Endometrial microvascular endothelial cells (primary cell): ENCODE results near the gene DAZAP1. TPM values are rescaled to one million over a fixed set of nuclear protein-coding genes. Genes with fewer than 3 reads are reported as not detected.

ENCODE experiments used
- in situ Hi-C: cut with HindIII; loops from 2 replicates; pipeline ENCODE4 v1.10.0; 2017; ENCODE audit warnings: low sequenced_read_pairs, low pct_unique_long_range_greater_than_20kb; ENCODE audit errors: inconsistent ontology term
- total RNA-seq: library from RNA; depleted of rRNA; stranded (reverse); fragments of >200 nt; gene quantifications from one replicate; pipeline ENCODE4 v1.2.3, GENCODE V29; 2015; ENCODE audit errors: inconsistent ontology term

DAZAP1 gene
- 83.8 TPM for total RNA-seq

GRCh38 chr19:1407528-1408299, at the start of gene DAZAP1:
Gene DAZAP1 (plus strand): TSS chr19:1407586. CDS start chr19:1407774, 188 bp downstream.
- in situ Hi-C loops: no loop called here

GRCh38 chr19:1360126-1360817, 47.1 kb upstream of the DAZAP1 start:
- in situ Hi-C loops: no loop called here

- in situ Hi-C loops: no loop called here
These were observed 46.4 kb upstream of the DAZAP1 start for GRCh38 chr19:1360818-1361461.

GRCh38 chr19:1361601-1362386, 45.6 kb upstream of the DAZAP1 start:
- in situ Hi-C loops: no loop called here

GRCh38 chr19:1362387-1363257, 44.8 kb upstream of the DAZAP1 start:
- in situ Hi-C loops: no loop called here

GRCh38 chr19:1363599-1363998, 43.8 kb upstream of the DAZAP1 start:
- in situ Hi-C loops: no loop called here

- in situ Hi-C loops: no loop called here
These were observed 43.2 kb upstream of the DAZAP1 start for GRCh38 chr19:1364070-1364704.

GRCh38 chr19:1365319-1366269, 41.8 kb upstream of the DAZAP1 start:
- in situ Hi-C loops: no loop called here

GRCh38 chr19:1366296-1366695, 41.1 kb upstream of the DAZAP1 start:
- in situ Hi-C loops: no loop called here

- in situ Hi-C loops: no loop called here
These were observed 40.2 kb upstream of the DAZAP1 start for GRCh38 chr19:1366899-1367870.

GRCh38 chr19:1369214-1369805, 38.1 kb upstream of the DAZAP1 start:
- in situ Hi-C loops: no loop called here

GRCh38 chr19:1370579-1371361, 36.6 kb upstream of the DAZAP1 start:
- in situ Hi-C loops: no loop called here

- in situ Hi-C loops: no loop called here
These were observed 34.3 kb upstream of the DAZAP1 start for GRCh38 chr19:1373042-1373533.

- in situ Hi-C loops: no loop called here
These were observed 33.7 kb upstream of the DAZAP1 start for GRCh38 chr19:1373534-1374249.
